ENCODE measurements around the gene HOXA1. TPM values are rescaled to one million over a fixed set of nuclear protein-coding genes. Genes with fewer than 3 reads are reported as not detected.

HOXA1 gene
- total RNA-seq, 2 experiments from 2014 or later: 0.14 to 0.22 TPM

DNA sequence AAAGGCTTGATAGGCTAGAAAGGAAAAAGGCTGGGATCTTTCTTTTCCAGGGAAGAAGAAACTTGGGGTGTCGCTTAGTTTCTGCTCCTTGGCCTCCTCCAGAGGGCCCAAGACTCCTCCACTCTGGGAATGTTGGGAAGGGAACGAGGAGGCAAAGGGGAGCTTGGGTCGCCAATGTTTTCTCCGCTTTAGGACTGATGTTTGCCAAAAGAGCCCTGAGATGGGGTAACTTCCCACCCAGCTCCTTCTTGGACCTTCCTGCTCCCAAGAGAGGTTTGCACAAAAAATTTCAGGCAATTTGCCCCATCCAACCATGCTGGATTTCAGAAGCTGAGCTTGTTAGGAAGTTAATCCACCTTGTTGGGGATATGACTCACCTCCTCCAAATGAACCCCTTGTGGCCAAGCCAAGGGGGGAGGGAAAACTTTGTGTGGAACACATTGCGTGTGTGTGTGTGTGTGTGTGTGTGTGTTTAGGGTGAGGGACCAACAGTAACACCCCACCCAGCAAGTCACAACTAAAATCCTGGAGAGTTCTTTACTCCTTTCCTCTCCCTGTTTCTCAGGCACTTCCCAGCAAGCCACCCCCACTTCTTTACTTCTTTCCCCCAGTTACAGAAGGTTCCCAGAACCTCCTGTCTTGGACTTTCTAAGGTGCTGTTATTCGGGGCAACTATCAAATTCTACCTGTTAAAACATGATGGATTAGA, 15.4 kb upstream of the HOXA1 start:
- no peak for TF ChIP-seq CTCF (IDR thresholded peaks at IDR 0.05)
- intact Hi-C loops (cut with DNase I, micrococcal nuclease): no loop called here
- no peak overlapping the region for H3K4me3 Mint-ChIP-seq

DNA sequence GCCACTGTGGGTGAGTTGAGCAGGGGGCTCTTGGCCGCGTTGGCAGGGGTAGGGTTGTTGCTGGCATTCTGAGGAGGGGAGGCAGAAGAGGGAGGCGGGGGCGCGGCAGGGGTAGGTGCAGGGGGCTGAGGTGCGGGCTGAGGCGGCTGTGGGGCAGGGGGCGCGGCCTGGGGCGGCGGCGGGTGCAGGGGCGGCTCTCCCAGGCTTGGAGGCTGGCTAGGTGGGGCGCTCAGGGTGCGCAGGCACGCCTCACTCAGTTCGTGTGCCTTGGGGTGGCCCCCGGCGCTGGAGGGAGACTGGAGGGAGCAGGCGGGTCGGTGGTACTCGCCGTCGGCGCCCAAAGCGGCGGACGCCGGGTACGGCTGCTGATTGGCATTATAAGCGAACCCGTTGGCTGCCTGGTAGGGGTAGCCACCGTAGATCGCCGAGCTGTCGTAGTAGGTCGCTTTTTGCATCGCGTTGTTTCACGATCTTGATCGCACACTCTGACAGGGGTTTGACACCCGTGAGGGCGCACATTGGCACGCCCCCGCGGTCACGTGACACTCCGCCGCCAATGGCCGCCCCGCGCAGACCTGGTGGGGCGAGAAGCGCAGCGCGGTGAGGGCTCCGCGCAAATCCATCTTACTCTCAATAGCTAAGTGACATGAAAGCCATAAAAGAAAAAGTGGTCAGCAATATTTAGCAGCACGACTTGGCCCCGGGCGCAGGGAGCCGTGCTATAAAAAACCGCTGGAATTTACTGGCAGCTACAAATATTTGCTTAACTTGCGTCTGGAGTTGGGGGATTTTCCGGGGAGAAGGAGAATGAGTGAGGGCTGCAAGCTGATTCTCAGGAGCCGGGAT, 14.6 kb upstream of the HOXA1 start:
- no peaks in the 10 kb centered on the region for H3K36me3 Mint-ChIP-seq (ENCODE audit: low read depth)
- no peak for ATAC-seq (ENCODE audit: poor library complexity)
- no peaks in the 10 kb centered on the region for H3K4me1 Mint-ChIP-seq (ENCODE audit: low read depth)
- POLR2A ChIA-PET: no interaction called here
- Histone ChIP-seq H3K9me3 (ENCODE audit: control insufficient read depth in 1 of 2, insufficient read depth in 1 of 2, low read length in 2 of 2) (peaks cover 0 to 18% of the 10 kb centered on the region in 2 experiments), H3K4me1 (ENCODE audit: insufficient read depth, low read length) (no peaks in the 10 kb centered on the region), H3K27ac (ENCODE audit: low read depth in 1 of 2, low read length in 2 of 2) (no peak overlapping the region), H3K27me3 (ENCODE audit: control insufficient read depth in 1 of 2, insufficient read depth in 2 of 2, low read length in 2 of 2) (peaks cover 9% of the 10 kb centered on the region in 2 experiments), H3K4me3 (ENCODE audit: low read length) (no peak overlapping the region), H3K36me3 (ENCODE audit: insufficient read depth, low read length) (no peaks in the 10 kb centered on the region)
- peaks cover 37% of the 10 kb centered on the region for H3K27me3 Mint-ChIP-seq
- H3K9me3 Mint-ChIP-seq: no peaks in the 10 kb centered on the region
- no peak for TF ChIP-seq CTCF (IDR thresholded peaks at IDR 0.05)
- DNase-seq: no peak
- no peak overlapping the region for H3K4me3 Mint-ChIP-seq
- H3K27ac Mint-ChIP-seq: no peak overlapping the region
- intact Hi-C loops (cut with DNase I, micrococcal nuclease): no loop called here
- CTCF ChIA-PET: no interaction called here

More for the DNA sequence above, 15.4 kb upstream of the HOXA1 start:
- Histone ChIP-seq H3K36me3 (ENCODE audit: insufficient read depth, low read length) (no peaks in the 10 kb centered on the region), H3K27me3 (ENCODE audit: control insufficient read depth in 1 of 2, insufficient read depth in 2 of 2, low read length in 2 of 2) (peaks cover 5% of the 10 kb centered on the region in 2 experiments), H3K4me3 (ENCODE audit: low read length) (no peak overlapping the region), H3K27ac (ENCODE audit: low read depth in 1 of 2, low read length in 2 of 2) (no peak overlapping the region), H3K4me1 (ENCODE audit: insufficient read depth, low read length) (no peaks in the 10 kb centered on the region), H3K9me3 (ENCODE audit: control insufficient read depth in 1 of 2, insufficient read depth in 1 of 2, low read length in 2 of 2) (peaks cover 0 to 24% of the 10 kb centered on the region in 2 experiments)
- POLR2A ChIA-PET: no interaction called here
- CTCF ChIA-PET: no interaction called here
- Mint-ChIP-seq H3K4me1 (ENCODE audit: low read depth) (no peaks in the 10 kb centered on the region), H3K36me3 (ENCODE audit: low read depth) (no peaks in the 10 kb centered on the region), H3K27me3 (peaks cover 32% of the 10 kb centered on the region), H3K9me3 (no peaks in the 10 kb centered on the region), H3K27ac (no peak overlapping the region)
- no peak for ATAC-seq (ENCODE audit: poor library complexity)
- DNase-seq: no peak

DNA sequence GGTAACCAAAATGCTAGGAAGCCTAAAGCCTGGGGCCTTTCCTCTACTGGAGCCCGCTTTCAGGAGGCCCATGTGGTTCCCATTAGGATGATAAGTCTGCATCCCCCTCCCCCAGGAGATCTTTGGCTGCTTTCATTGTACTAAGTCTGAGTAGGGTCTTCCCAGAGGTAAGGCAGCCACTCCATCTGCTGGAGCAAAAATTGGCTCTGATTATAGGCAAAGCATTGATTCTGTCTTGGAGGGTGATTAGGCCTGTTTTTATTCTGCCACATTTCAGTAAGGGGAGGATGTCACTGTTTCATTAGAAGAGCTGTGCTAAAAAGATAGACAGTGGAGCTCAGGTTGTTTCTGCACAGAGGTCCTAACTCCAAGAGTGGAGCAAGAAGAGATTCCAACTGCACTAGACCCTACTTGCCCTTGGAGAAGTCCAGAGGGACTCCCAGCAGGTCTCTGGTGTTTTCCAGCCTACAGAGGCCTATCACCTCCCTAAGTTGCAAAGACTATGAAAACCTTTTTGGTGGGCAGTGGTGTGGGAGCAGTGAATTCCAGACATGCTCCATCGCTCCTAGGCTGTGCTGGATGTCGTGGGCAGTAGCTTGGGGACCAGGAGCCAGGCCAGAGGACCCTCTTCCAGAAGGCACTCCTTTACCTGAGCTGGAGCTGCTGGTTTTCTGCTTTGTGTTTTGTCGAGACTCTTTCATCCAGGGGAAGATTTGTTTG, 13.8 kb upstream of the HOXA1 start:
- DNase-seq: no peak
- ATAC-seq (ENCODE audit: poor library complexity): no peak
- ChIA-PET CTCF (no interaction called here), POLR2A (no interaction called here)
- H3K9me3 Mint-ChIP-seq: no peaks in the 10 kb centered on the region
- H3K4me3 Mint-ChIP-seq: no peak overlapping the region
- no peaks in the 10 kb centered on the region for H3K36me3 Mint-ChIP-seq (ENCODE audit: low read depth)
- H3K4me3 ChIP-seq (ENCODE audit: low read length): no peak overlapping the region
- no peaks in the 10 kb centered on the region for H3K36me3 ChIP-seq (ENCODE audit: insufficient read depth, low read length)
- no peak overlapping the region for H3K27ac Mint-ChIP-seq
- no peak for TF ChIP-seq CTCF (IDR thresholded peaks at IDR 0.05)
- peaks cover 0 to 16% of the 10 kb centered on the region in 2 experiments for H3K9me3 ChIP-seq (ENCODE audit: control insufficient read depth in 1 of 2, insufficient read depth in 1 of 2, low read length in 2 of 2)
- no peaks in the 10 kb centered on the region for H3K4me1 ChIP-seq (ENCODE audit: insufficient read depth, low read length)
- intact Hi-C loops (cut with DNase I, micrococcal nuclease): no loop called here
- H3K27me3 ChIP-seq (ENCODE audit: control insufficient read depth in 1 of 2, insufficient read depth in 2 of 2, low read length in 2 of 2): peaks cover 16% of the 10 kb centered on the region in 2 experiments
- H3K4me1 Mint-ChIP-seq (ENCODE audit: low read depth): no peaks in the 10 kb centered on the region
- no peak overlapping the region for H3K27ac ChIP-seq (ENCODE audit: low read depth in 1 of 2, low read length in 2 of 2)
- peaks cover 40% of the 10 kb centered on the region for H3K27me3 Mint-ChIP-seq
